ENCODE measurements around the gene RNU6-9.

Gene RNU6-9

GRCh38 chr19:844546-844971 is 48.7 kb upstream of the RNU6-9 start:
- ATAC-seq: no peak
- TF ChIP-seq RARB (CRISPR knock-in tag; IDR thresholded peaks at IDR 0.05) (no peak), ARNTL (CRISPR knock-in tag; IDR thresholded peaks at IDR 0.05; ENCODE audit: borderline replicate concordance, low read depth) (no peak), ZNF70 (CRISPR knock-in tag; IDR thresholded peaks at IDR 0.05) (no peak), ZFP3 (CRISPR knock-in tag; IDR thresholded peaks at IDR 0.05) (no peak), CREB5 (CRISPR knock-in tag; IDR thresholded peaks at IDR 0.05; ENCODE audit: low read depth) (no peak), ISL1 (CRISPR knock-in tag; IDR thresholded peaks at IDR 0.05) (no peak), TOX (CRISPR knock-in tag; IDR thresholded peaks at IDR 0.05; ENCODE audit: borderline replicate concordance) (no peak), OSR1 (CRISPR knock-in tag; IDR thresholded peaks at IDR 0.05) (no peak)

- no peak for TF ChIP-seq TSHZ2 (CRISPR knock-in tag; IDR thresholded peaks at IDR 0.05)
- TF ChIP-seq PPARA (CRISPR knock-in tag; IDR thresholded peaks at IDR 0.05; ENCODE audit: borderline replicate concordance): no peak
- TF ChIP-seq TOX (CRISPR knock-in tag; IDR thresholded peaks at IDR 0.05; ENCODE audit: borderline replicate concordance): no peak
- TF ChIP-seq RARB (CRISPR knock-in tag; IDR thresholded peaks at IDR 0.05): no peak
- no peak for TF ChIP-seq CSDC2 (CRISPR knock-in tag; IDR thresholded peaks at IDR 0.05)
- no peak for TF ChIP-seq OSR1 (CRISPR knock-in tag; IDR thresholded peaks at IDR 0.05)
- TF ChIP-seq POU6F1 (CRISPR knock-in tag; IDR thresholded peaks at IDR 0.05; ENCODE audit: borderline replicate concordance, low read depth): no peak
- TF ChIP-seq PATZ1 (CRISPR knock-in tag; IDR thresholded peaks at IDR 0.05; ENCODE audit: borderline replicate concordance): no peak
- no peak for TF ChIP-seq ZNF8 (CRISPR knock-in tag; IDR thresholded peaks at IDR 0.05)
- no peak for TF ChIP-seq GLIS3 (CRISPR knock-in tag; IDR thresholded peaks at IDR 0.05)
- no peak for TF ChIP-seq ESRRG (CRISPR knock-in tag; IDR thresholded peaks at IDR 0.05)
- TF ChIP-seq ZNF565 (CRISPR knock-in tag; conservative IDR thresholded peaks at IDR 0.05; ENCODE audit: low read depth): no peak
- TF ChIP-seq CREB5 (CRISPR knock-in tag; IDR thresholded peaks at IDR 0.05; ENCODE audit: low read depth): no peak
- no peak for TF ChIP-seq CSRNP3 (CRISPR knock-in tag; IDR thresholded peaks at IDR 0.05)
- no peak for TF ChIP-seq TCF4 (CRISPR knock-in tag; IDR thresholded peaks at IDR 0.05; ENCODE audit: borderline replicate concordance)
- no peak for ATAC-seq
These were observed 47.4 kb upstream of the RNU6-9 start for GRCh38 chr19:845707-846521.

Data from SK-N-SH treated with all-trans-retinoic acid at 6 μM for 48 hours (cell line).